C4-2B (cell line): ENCODE measurements around the gene ME3.

Experiments
- H3K27ac ChIP-seq: fragments of 450-650 bp; 2 replicates; pipeline ENCODE4 v1.5.1; 2017
- ZFX ChIP-seq: fragments of 450-650 bp; IDR thresholded peaks from 2 replicates; pipeline ENCODE4 v1.6.1; 2017
- TF ChIP-seq, protein P1 (sequence below): fragments of 450-650 bp; conservative IDR thresholded peaks from 2 replicates; pipeline ENCODE4 v1.5.1; 2017; ENCODE audit warnings: mild to moderate bottlenecking

The ME3 gene

DNA sequence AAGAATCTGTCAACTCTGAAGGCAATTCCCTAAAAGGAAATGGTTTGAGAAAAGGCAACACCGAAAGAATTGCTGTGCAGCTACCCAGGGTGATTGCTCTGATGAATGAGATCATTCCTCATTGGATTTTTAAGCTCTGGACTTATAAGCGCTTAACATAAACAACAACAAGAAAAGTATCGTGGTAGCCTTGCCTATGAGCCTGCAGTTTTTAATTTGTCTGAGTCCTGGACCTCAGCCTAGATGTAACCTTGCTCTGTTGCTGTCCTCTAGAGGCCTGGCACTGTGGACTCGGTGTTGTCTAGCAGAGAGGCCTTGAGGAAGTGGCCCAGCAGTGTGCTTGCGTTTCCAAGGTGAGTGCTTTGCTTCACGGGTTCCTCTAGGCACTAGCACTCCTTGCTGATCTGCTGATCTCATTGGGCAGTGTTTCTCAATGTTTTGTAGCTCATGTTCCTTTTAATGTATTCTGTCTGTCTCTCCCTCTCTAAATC is 277.3 kb downstream of the ME3 start:
- H3K27ac ChIP-seq = no peak overlapping the region; the same call in 1 of the 2 replicates
- TF ChIP-seq, protein P1, sequence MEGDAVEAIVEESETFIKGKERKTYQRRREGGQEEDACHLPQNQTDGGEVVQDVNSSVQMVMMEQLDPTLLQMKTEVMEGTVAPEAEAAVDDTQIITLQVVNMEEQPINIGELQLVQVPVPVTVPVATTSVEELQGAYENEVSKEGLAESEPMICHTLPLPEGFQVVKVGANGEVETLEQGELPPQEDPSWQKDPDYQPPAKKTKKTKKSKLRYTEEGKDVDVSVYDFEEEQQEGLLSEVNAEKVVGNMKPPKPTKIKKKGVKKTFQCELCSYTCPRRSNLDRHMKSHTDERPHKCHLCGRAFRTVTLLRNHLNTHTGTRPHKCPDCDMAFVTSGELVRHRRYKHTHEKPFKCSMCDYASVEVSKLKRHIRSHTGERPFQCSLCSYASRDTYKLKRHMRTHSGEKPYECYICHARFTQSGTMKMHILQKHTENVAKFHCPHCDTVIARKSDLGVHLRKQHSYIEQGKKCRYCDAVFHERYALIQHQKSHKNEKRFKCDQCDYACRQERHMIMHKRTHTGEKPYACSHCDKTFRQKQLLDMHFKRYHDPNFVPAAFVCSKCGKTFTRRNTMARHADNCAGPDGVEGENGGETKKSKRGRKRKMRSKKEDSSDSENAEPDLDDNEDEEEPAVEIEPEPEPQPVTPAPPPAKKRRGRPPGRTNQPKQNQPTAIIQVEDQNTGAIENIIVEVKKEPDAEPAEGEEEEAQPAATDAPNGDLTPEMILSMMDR = no peak
- no peak for TF ChIP-seq ZFX
